Measurements from ENCODE around the gene ZDHHC14.

The ZDHHC14 gene

GRCh38 chr6:157625764-157626163, 244.8 kb downstream of the ZDHHC14 start:
- H3K27ac ChIP-seq = peak overlapping the region in 1 of 2 donors; percentile 27
- no peaks in the 10 kb centered on the region for H3K36me3 ChIP-seq
- TF ChIP-seq, protein P1, sequence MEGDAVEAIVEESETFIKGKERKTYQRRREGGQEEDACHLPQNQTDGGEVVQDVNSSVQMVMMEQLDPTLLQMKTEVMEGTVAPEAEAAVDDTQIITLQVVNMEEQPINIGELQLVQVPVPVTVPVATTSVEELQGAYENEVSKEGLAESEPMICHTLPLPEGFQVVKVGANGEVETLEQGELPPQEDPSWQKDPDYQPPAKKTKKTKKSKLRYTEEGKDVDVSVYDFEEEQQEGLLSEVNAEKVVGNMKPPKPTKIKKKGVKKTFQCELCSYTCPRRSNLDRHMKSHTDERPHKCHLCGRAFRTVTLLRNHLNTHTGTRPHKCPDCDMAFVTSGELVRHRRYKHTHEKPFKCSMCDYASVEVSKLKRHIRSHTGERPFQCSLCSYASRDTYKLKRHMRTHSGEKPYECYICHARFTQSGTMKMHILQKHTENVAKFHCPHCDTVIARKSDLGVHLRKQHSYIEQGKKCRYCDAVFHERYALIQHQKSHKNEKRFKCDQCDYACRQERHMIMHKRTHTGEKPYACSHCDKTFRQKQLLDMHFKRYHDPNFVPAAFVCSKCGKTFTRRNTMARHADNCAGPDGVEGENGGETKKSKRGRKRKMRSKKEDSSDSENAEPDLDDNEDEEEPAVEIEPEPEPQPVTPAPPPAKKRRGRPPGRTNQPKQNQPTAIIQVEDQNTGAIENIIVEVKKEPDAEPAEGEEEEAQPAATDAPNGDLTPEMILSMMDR (IDR thresholded peaks at IDR 0.05) = no peak
- peaks cover 0 to 12% (median 0%) of the 10 kb centered on the region in 4 donors for H3K4me1 ChIP-seq
- peak overlapping the region; percentile 8 to 23 for H3K4me3 ChIP-seq
- intact Hi-C loops (cut with DNase I; ENCODE audit: low total_unique reads) = no loop called here
- DNase-seq = no peak
- no peaks in the 10 kb centered on the region for H3K27me3 ChIP-seq
- H3K9me3 ChIP-seq = no peaks in the 10 kb centered on the region

- Histone ChIP-seq H3K4me1 (peaks cover 0 to 12% (median 4%) of the 10 kb centered on the region in 4 donors), H3K9me3 (no peaks in the 10 kb centered on the region), H3K4me3 (no peak overlapping the region), H3K36me3 (no peaks in the 10 kb centered on the region), H3K27me3 (no peaks in the 10 kb centered on the region), H3K27ac (no peak overlapping the region)
- DNase-seq = no peak
- intact Hi-C loops (cut with DNase I; ENCODE audit: low total_unique reads) = no loop called here
- TF ChIP-seq, protein P1 (IDR thresholded peaks at IDR 0.05) = no peak
Measured at GRCh38 chr6:157627195-157627966, 246.4 kb downstream of the ZDHHC14 start.

DNA sequence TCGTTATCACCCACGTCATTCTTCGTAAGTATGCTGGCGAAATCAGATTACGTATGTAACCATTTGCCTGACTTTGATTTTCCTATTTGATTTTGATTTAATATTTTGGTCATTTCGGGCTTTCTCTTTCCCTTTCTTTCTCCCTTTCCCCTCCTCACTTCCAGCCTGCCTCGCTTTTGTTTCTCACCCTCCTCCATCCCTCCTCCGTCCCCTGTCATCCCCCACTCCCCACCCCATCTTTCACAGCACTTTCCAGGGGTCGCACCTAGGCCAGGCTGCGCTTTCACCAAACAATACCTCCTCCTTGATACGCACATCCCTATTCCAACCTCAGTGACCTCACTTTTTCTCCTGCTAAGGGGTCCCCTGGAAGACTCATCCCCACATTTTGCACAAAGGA, 247.5 kb downstream of the ZDHHC14 start:
- no peak overlapping the region for H3K4me3 ChIP-seq
- intact Hi-C loops (cut with DNase I; ENCODE audit: low total_unique reads) = no loop called here
- no peaks in the 10 kb centered on the region for H3K27me3 ChIP-seq
- TF ChIP-seq, protein P1 (IDR thresholded peaks at IDR 0.05) = no peak
- DNase-seq = no peak
- H3K4me1 ChIP-seq = peaks cover 0 to 17% (median 4%) of the 10 kb centered on the region in 4 donors
- H3K27ac ChIP-seq = no peak overlapping the region
- no peaks in the 10 kb centered on the region for H3K9me3 ChIP-seq
- no peaks in the 10 kb centered on the region for H3K36me3 ChIP-seq

GRCh38 chr6:157629220-157629619, 248.2 kb downstream of the ZDHHC14 start:
- Histone ChIP-seq H3K36me3 (no peaks in the 10 kb centered on the region), H3K27me3 (no peaks in the 10 kb centered on the region), H3K4me1 (peaks cover 0 to 17% (median 4%) of the 10 kb centered on the region in 4 donors), H3K27ac (no peak overlapping the region), H3K4me3 (no peak overlapping the region), H3K9me3 (no peaks in the 10 kb centered on the region)
- intact Hi-C loops (cut with DNase I; ENCODE audit: low total_unique reads) = no loop called here
- TF ChIP-seq, protein P1 (IDR thresholded peaks at IDR 0.05) = no peak
- DNase-seq = no peak

DNA sequence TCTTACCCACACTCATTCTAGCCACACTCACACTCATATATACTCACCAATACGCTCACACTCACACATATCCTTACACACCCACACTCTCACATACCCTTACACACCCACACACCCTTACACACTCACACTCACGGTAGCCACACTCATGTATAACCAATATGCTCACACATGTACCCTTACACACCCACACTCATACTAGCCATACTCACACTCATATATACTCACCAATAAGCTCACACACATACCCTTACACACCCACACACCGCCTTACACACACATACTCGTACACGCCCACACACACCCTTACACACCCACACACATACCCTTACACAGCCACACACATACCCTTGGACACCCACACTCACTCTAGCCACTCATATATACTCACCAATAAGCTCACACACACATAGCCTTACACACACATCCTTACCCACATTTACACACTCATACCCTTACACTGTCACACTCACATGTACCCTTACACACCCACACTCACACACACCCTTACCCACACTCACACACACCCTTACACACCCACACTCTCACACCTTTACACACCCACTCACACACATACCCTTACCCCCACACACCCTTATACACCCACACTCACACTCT, 249.6 kb downstream of the ZDHHC14 start:
- TF ChIP-seq, protein P1 (IDR thresholded peaks at IDR 0.05) = no peak
- H3K27me3 ChIP-seq = no peaks in the 10 kb centered on the region
- no peak overlapping the region for H3K4me3 ChIP-seq
- H3K27ac ChIP-seq = no peak overlapping the region
- H3K36me3 ChIP-seq = peaks cover 0 to 2% (median 0%) of the 10 kb centered on the region in 3 donors
- DNase-seq = no peak
- intact Hi-C loops (cut with DNase I; ENCODE audit: low total_unique reads) = no loop called here
- H3K9me3 ChIP-seq = no peaks in the 10 kb centered on the region
- H3K4me1 ChIP-seq = peaks cover 0 to 10% (median 4%) of the 10 kb centered on the region in 4 donors

Measured in tibial artery (tissue), 4 donors.